Measurements from ENCODE around the gene MGMT.

MGMT gene

GRCh38 chr10:129811208-129811607, 344.2 kb downstream of the MGMT start:
- DNase-seq = no peak

GRCh38 chr10:129812398-129812797, 345.4 kb downstream of the MGMT start:
- no peak for DNase-seq

- no peak for DNase-seq
These were observed 347.9 kb downstream of the MGMT start for GRCh38 chr10:129814681-129815646.

- DNase-seq = no peak
These were observed 349.0 kb downstream of the MGMT start for GRCh38 chr10:129815898-129816655.

GRCh38 chr10:129816656-129817045, 349.6 kb downstream of the MGMT start:
- DNase-seq = no peak
